NAMALWA (cell line): ENCODE measurements around the gene DDOST.
A peak's percentile ranks its signal among the peaks of the same experiment; 100 is the strongest.

Source experiments
- DNase-seq: peaks from one replicate; pipeline ENCODE4 v3.0.0-alpha.2; 2015; ENCODE audit warnings: low spot score

The DDOST gene

GRCh38 chr1:20660363-20660762 is 806 bp downstream of the DDOST start:
- no peak for DNase-seq

- no peak for DNase-seq
These were observed 2.8 kb downstream of the DDOST start for GRCh38 chr1:20658166-20658915.

GRCh38 chr1:20657024-20657423 is 4.1 kb downstream of the DDOST start:
- no peak for DNase-seq

- no peak for DNase-seq
These were observed 7.0 kb downstream of the DDOST start for GRCh38 chr1:20654104-20654690.

- DNase-seq: no peak
These were observed 8.9 kb downstream of the DDOST start for GRCh38 chr1:20652300-20652699.

- no peak for DNase-seq
These were observed 12.2 kb downstream of the DDOST start for GRCh38 chr1:20648946-20649345.

GRCh38 chr1:20648438-20648837 is 12.7 kb downstream of the DDOST start:
- no peak for DNase-seq

- no peak for DNase-seq
These were observed 15.8 kb downstream of the DDOST start for GRCh38 chr1:20645414-20645813.

- no peak for DNase-seq
These were observed 16.8 kb downstream of the DDOST start for GRCh38 chr1:20644416-20644815.

- DNase-seq: no peak
These were observed 18.1 kb downstream of the DDOST start for GRCh38 chr1:20643080-20643479.

- DNase-seq: no peak
These were observed 19.2 kb downstream of the DDOST start for GRCh38 chr1:20641975-20642374.

GRCh38 chr1:20640183-20640597 is 21.0 kb downstream of the DDOST start:
- DNase-seq: peak; percentile 86

- DNase-seq: no peak
These were observed 24.3 kb downstream of the DDOST start for GRCh38 chr1:20636785-20637347.

- DNase-seq: no peak
These were observed 26.5 kb downstream of the DDOST start for GRCh38 chr1:20634594-20635084.

- DNase-seq: no peak
These were observed 27.0 kb downstream of the DDOST start for GRCh38 chr1:20634065-20634593.

GRCh38 chr1:20633190-20634064 is 27.7 kb downstream of the DDOST start, which contains the start of gene PINK1:
Gene PINK1 (plus strand): TSS chr1:20633458. CDS start chr1:20633549, 91 bp downstream.
- peak; percentile 80 for DNase-seq

GRCh38 chr1:20632386-20632785 is 28.8 kb downstream of the DDOST start:
- no peak for DNase-seq

- DNase-seq: no peak
These were observed 30.4 kb downstream of the DDOST start for GRCh38 chr1:20630729-20631128.

- DNase-seq: no peak
These were observed 34.6 kb downstream of the DDOST start for GRCh38 chr1:20626524-20626923.

GRCh38 chr1:20626098-20626427 is 35.1 kb downstream of the DDOST start:
- DNase-seq: no peak

- DNase-seq: no peak
These were observed 35.7 kb downstream of the DDOST start for GRCh38 chr1:20625176-20626097.
